GM21390 (cell line): ENCODE data around the gene NCAM1.

ENCODE experiments used
- ATAC-seq: cut with Tn5 transposase; IDR thresholded peaks from one replicate; pipeline ENCODE4 v1.9.1; 2021; ENCODE audit not compliant: unreplicated experiment

The NCAM1 gene

DNA sequence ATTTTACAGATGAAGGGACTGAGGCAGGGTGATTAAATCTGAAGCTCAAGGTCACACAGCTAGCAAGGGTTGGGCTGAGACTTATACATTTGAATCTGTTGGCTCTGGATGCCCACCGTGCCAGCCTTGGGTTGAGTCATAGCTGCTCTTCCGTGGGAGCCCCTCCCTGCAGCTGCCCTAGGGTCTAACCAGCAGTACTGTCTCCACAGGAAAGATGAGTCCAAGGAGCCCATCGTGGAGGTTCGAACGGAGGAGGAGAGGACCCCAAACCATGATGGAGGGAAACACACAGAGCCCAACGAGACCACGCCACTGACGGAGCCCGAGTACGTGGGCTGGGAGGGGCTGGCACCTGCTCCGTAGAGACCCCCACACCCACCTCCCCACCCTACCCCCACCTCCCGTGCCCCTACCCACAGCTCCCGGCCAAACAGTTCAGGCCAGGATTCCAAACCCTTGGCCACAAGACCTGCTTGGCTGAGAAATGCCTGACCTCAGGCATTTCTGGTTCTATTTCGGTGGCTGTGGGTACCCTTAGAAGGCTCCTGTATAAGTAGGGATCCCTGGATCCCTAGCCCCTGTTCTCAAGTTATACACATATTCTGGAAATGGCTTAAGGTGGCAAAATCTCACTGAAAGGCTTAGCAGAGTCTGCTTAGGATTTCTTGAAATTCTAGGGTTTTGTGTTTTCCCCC is 310.5 kb downstream of the NCAM1 start:
- ATAC-seq = no peak

DNA sequence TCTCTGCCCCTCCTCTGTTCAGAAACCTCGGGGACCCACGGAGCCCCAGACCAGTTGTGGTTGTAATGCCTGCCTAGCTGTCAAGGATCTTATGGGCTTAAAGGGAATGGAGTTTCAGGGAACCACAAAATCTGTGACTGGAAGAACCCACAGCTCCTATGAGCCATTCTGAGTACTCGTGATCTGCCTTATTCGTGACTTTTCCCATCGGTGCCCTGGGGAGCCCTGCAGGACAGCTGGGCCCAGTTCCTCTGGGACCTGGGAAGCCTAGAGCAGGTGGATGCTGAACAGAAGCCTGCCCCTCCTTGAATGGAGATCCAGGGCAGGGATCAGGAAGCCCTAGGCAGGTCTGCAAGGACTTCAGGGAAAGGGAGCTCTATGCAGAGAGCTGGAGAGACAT is 311.1 kb downstream of the NCAM1 start:
- no peak for ATAC-seq

- no peak for ATAC-seq
These were observed 311.9 kb downstream of the NCAM1 start for GRCh38 chr11:113272927-113273615.

DNA sequence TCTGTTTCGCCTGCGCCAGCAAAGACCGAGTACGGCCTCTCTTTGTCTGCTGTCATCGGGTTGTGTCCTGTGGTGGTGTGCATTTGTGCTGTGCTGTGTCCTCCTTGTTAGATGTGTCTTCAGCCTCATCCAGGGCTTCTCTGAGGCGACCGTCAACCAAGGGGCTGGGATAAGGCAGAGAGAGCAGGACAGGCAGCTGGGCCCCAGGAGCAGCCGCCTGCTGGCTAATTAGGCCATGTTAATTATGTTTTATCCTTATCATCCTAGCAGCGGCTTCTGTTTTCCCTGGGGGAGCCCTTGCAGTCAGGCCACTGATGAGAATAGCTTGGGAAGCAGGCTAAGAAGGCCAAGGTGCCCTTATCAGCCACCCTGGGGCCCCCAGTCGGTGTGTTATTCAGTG is 312.5 kb downstream of the NCAM1 start:
- no peak for ATAC-seq

DNA sequence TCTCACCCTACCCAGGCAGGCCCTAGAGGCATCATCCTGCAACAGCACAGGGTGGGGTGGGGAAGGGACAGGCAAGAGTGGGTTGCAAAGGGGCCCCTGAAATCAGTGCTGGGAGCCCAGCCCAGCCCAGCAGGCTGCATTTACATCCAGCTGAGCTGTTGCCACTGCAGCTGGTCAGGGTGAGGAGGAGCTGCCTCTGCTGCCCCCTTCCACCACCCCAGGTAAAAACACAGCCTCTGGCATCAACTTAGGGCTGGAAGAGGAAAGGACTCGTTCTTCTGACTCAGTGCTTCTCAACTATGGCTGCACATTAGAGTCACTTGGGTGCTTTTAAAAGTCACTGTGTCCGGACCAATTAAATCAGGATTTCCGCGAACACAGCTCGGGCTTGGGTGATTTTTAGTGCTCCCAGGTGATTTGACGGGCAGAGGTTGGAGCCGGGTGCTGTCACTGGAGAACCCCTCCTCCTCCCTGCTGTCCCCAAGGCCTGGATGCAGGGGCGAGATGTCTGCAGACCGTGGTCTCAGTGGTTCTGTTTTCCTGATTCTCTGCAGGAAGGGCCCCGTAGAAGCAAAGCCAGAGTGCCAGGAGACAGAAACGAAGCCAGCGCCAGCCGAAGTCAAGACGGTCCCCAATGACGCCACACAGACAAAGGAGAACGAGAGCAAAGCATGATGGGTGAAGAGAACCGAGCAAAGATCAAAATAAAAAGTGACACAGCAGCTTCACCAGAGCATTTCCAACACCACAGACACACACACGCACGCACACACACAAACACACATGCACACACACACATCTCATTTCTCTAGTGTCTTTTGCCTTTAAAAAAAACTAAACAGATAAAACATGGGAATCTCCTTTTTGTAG is 313.7 kb downstream of the NCAM1 start:
- ATAC-seq = no peak

DNA sequence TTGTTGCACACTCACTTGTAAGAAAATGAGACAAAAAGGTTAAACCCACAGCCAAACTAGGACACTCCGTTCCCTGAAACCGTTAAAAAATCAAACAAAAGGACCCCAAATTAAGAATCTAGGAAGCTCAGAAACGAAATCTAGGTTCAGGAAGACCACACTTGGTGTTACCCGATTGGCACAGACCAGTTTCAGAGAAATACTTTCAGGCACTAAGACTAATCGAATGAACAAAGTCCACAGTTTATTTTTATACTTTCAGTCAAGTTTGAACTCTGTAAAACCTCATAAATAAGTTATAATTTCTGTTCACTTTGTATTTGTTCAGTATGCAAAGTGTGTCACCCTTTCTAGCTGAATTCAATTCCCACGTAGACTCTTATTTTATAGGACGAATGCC is 314.4 kb downstream of the NCAM1 start:
- no peak for ATAC-seq

DNA sequence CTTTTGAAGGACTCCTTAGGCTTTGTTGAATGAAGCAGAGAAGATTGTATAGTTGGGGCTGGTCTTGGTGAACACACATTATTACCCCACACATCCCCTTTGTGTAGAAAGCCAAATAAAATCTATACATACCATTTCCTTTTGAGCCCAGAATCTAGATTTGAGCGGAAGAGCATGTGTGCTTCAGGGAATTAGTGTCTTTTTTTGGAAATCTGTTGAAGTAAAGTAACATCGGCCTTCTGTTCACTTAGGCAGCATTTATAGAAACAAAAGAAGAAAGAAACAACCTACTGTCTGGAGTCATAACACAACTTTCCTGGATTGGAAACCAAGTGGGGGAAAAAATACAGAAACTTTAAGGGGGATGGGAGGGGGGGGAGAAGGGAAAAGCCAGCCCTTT is 315.2 kb downstream of the NCAM1 start:
- no peak for ATAC-seq

DNA sequence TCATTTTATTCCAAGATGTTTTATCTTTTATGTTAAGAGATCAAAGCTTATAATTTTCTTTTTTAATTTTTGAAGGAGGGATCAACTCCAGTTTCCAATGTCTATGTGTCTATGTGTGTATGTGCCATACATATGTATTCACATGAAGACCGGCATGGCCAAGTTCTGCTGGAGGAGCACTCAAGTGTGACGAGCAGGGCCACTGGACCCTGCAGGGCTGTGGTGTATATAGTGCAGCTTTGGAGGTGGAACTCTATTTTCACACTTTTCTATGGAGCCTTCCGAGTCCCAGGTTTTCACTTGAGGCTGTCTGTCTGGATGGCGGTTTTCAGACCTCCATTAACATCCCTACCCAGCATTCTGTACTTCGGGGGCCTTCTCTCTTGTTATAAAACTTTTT is 316.7 kb downstream of the NCAM1 start:
- no peak for ATAC-seq

DNA sequence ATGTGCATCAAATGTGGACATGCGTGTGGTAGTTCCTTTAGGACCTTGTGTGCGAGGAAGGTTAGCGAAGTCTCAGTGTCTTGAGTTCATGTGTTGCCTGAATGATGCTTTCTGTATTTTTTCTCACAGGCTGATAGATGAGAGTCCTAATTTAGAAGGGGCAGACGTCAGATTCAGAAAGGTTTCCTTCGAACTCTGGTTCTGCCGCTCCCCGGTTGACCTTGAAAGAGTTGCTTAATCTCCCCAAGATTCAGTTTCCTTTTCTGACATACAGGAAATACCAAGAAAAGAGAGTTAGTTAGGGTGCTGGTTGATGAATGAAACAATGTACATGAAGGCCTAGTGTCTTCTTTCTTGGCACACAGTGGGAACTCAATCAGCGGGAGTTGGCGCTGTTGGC is 317.3 kb downstream of the NCAM1 start:
- ATAC-seq = no peak

DNA sequence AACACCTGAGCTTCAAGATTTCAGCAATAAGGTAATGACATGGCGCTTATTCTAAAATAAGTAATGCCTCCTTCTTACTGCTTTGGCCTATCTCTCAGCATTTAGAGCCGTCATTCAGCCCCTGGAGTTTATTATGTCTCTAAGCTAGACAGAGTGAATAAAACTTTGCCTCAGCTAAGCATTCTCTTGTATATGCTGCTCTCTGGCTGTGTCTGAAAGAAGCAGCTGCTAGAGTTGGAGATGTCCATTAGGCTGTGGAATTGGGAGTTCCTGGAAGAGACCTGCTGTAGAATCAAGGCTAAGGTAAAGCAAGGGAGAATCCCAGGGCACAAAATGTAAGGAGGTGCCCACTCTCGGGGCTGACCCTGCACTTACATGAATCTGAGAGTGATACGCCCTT is 317.7 kb downstream of the NCAM1 start:
- ATAC-seq = no peak

GRCh38 chr11:113279591-113279990 is 318.4 kb downstream of the NCAM1 start:
- no peak for ATAC-seq

- ATAC-seq = no peak
These were observed 320.0 kb downstream of the NCAM1 start for GRCh38 chr11:113281052-113281725.

DNA sequence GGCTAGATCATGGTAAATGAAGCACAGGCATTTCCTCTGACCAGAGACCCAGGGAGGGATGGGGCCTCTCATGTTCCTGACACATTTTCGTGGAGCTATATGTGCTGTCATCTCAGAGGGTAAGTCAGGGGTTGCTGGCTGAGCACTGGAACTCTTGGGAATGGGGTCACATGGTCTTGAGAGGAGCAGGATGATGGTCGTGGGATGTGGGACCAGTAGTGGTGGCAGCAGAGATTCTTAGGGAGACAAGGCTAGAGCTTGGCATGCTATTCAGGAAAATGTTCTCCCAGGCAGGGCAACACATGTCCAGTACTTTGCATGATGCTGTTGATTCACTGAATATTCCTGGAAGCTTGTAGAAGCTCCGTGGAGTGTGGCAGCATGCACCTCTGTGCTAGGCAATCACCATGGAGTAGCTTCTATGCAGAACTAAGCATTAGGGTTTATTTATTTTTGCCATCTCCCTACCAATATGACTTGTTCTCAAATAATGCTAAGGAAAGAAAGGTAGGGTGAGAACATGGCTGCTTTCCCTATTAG is 321.7 kb downstream of the NCAM1 start:
- no peak for ATAC-seq

- ATAC-seq = no peak
These were observed 322.7 kb downstream of the NCAM1 start for GRCh38 chr11:113283881-113284280.

- no peak for ATAC-seq
These were observed 324.8 kb downstream of the NCAM1 start for GRCh38 chr11:113286009-113286408.

GRCh38 chr11:113286509-113287497 is 325.6 kb downstream of the NCAM1 start:
- ATAC-seq = no peak

- ATAC-seq = no peak
These were observed 326.6 kb downstream of the NCAM1 start for GRCh38 chr11:113287801-113288200.

DNA sequence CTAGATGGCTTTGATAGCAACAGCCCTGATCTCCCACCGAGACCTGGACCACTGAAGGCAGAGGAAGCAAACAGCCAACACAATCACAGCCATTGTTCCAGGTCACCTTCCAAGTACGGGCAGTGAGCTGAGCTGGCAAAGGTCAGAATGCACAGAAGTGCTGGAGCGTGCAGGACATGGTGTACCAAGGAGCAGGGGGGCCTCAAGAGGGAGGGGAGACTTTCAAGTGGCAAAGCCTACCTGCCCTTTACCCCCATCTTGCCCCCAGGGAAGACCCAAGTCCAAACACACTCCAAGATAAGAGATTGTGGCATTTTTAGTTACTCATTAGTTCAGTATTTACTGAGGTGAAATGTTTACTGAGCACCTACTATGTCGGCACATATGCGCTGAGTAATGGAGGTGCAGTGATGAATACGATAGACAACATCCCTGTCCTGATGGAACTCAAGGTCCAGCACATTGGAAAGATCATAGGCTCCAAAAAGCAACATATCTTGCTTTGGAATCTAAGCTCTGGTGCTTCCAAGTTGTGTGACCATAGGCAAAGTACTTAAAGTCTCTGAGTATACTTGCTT is 327.2 kb downstream of the NCAM1 start:
- no peak for ATAC-seq

DNA sequence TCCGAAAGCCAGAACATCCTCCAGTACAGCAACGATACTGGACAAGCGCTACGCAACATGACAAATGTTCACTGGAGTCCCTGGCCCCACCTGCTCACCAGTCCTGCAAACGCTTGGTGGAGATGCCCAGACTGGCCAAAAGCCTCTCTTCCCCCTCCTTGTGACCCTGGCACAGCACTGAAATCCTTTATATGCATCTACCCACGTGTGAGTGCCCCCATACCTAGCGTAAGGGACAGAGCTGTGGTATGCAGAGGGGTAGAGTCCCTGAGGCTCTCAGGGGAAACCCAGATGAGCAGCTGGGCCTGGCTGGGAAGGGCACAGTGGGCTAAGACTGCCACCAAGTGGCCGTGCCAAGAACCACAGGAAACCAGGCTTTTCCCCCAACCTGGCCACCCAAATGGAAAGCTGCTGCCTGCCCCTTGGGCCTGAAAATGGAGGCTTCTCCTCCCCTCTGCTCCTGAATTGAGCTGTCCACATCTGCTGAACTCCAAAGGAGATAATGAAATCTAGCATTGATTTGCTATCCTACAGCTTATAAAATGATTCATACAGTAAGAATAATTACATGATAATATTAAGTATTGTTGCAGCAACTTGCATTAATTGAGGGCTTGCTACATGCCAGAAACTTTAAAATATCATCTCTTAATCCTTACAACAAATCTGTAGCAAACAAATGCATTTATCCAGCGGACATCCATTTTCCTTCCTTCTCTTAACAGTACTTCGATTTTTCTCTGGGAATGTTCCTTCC is 328.4 kb downstream of the NCAM1 start:
- ATAC-seq = peak; percentile 94
